T-cell (primary cell): ENCODE measurements around the gene TYK2. TPM values are rescaled to one million over a fixed set of nuclear protein-coding genes. Genes with fewer than 3 reads are reported as not detected.

Experiments used
- ATAC-seq, 4 experiments: fragments of 200-7000 bp in 3 of 4; fragments of 150-1000 bp in 1 of 4; cut with Tn5 transposase; replicated peaks in 1 of 4; 1 replicate in 3 of 4; 2 replicates in 1 of 4; pipeline ENCODE4 v1.10.0; 2021; ENCODE audit warnings: moderate library complexity in 3 of 4, mild to moderate bottlenecking in 2 of 4, moderate number of reproducible peaks in 1 of 4
- CTCF ChIA-PET, 2 donors: fragments of 300-600 bp; sonication (Branson Sonifier 250); formaldehyde crosslinking; loops; one replicate each; lab custom pipeline; 2022; ENCODE audit warnings: antibody characterized with exemption in 2 of 2; lab: Charles Lee
- POLR2A ChIA-PET, 2 donors: fragments of 300-600 bp; sonication (Branson Sonifier 250); formaldehyde crosslinking; loops; one replicate each; lab custom pipeline; 2022; ENCODE audit warnings: antibody characterized with exemption in 2 of 2; lab: Charles Lee
- DNase-seq, 35 experiments: peaks; one replicate each; pipeline versions ENCODE4 v3.0.0 to v3.0.0-alpha.2; 2013 to 2023
- H3K27ac ChIP-seq: one replicate; pipeline ENCODE4 v1.5.1; 2013; ENCODE audit warnings: low read length
- H3K27me3 ChIP-seq, 2 experiments: replicated peaks in 1 of 2; 1 replicate in 1 of 2; 2 replicates in 1 of 2; pipeline versions ENCODE4 v1.6.1 to v1.7.0; 2013; ENCODE audit warnings: low read length in 1 of 2, mixed read lengths in 1 of 2; ENCODE audit not compliant: control insufficient read depth in 2 of 2, insufficient read depth in 2 of 2; ENCODE audit errors: extremely low read depth in 1 of 2
- H3K36me3 ChIP-seq, 2 donors: 1 replicate in 1 of 2; 2 replicates in 1 of 2; pipeline versions ENCODE4 v1.6.1 to v1.7.0; 2013; ENCODE audit warnings: low read length in 1 of 2; ENCODE audit not compliant: control insufficient read depth in 2 of 2, insufficient read depth in 1 of 2; ENCODE audit errors: extremely low read depth in 1 of 2
- H3K4me1 ChIP-seq, 2 experiments: 1 replicate in 1 of 2; 2 replicates in 1 of 2; pipeline versions ENCODE4 v1.6.1 to v1.7.0; 2013; ENCODE audit warnings: low read length in 2 of 2, mixed read lengths in 1 of 2; ENCODE audit not compliant: insufficient read depth in 2 of 2, control insufficient read depth in 1 of 2; ENCODE audit errors: extremely low read depth in 1 of 2
- H3K4me3 ChIP-seq, 2 donors: 1 replicate in 1 of 2; 2 replicates in 1 of 2; pipeline versions ENCODE4 v1.5.1 to v1.7.0; 2013; ENCODE audit warnings: mild to moderate bottlenecking in 2 of 2, low read length in 1 of 2, moderate library complexity in 1 of 2; ENCODE audit not compliant: control insufficient read depth in 1 of 2; ENCODE audit errors: extremely low read depth in 1 of 2
- H3K9me3 ChIP-seq: 2 replicates; pipeline ENCODE4 v1.7.0; 2013
- H3K27ac Mint-ChIP-seq, 2 donors: one replicate each; pipeline ENCODE4 v1.8.0; 2020 to 2021; ENCODE audit warnings: mild to moderate bottlenecking in 2 of 2, mixed read lengths in 2 of 2
- H3K27me3 Mint-ChIP-seq, 2 donors: one replicate each; pipeline ENCODE4 v1.8.0; 2021 to 2022; ENCODE audit warnings: mixed read lengths in 2 of 2
- H3K36me3 Mint-ChIP-seq: one replicate; pipeline ENCODE4 v1.8.0; 2021; ENCODE audit warnings: mixed read lengths
- H3K4me1 Mint-ChIP-seq, 3 donors: one replicate each; pipeline ENCODE4 v1.8.0; 2020 to 2022; ENCODE audit warnings: mixed read lengths in 3 of 3, mild to moderate bottlenecking in 1 of 3
- H3K4me3 Mint-ChIP-seq, 3 donors: one replicate each; pipeline ENCODE4 v1.8.0; 2020 to 2022; ENCODE audit warnings: mild to moderate bottlenecking in 3 of 3, mixed read lengths in 3 of 3, moderate library complexity in 3 of 3
- H3K9me3 Mint-ChIP-seq, 3 donors: one replicate each; pipeline ENCODE4 v1.8.0; 2020 to 2022; ENCODE audit warnings: mixed read lengths in 3 of 3
- WGBS: methylation state at CpG from one replicate; pipeline ENCODE4 v1.1.5; 2013; ENCODE audit warnings: missing lambda C conversion rate; ENCODE audit not compliant: insufficient coverage; 5-methylcytosine and 5-hydroxymethylcytosine counted together
- total RNA-seq, 35 experiments: library from RNA in 6 of 35; stranded (reverse) in 6 of 35; fragments of 120-200 nt in 1 of 35; gene quantifications; one replicate each; pipeline versions ENCODE4 v1.2.1 to v1.2.4 and lab custom pipeline; 2013 to 2026

TYK2 gene
- total RNA-seq, 5 donors from 2014 or later (not counting 1 experiment from before 2014, with no cell fraction given): 277 to 346 (median 323) TPM

DNA sequence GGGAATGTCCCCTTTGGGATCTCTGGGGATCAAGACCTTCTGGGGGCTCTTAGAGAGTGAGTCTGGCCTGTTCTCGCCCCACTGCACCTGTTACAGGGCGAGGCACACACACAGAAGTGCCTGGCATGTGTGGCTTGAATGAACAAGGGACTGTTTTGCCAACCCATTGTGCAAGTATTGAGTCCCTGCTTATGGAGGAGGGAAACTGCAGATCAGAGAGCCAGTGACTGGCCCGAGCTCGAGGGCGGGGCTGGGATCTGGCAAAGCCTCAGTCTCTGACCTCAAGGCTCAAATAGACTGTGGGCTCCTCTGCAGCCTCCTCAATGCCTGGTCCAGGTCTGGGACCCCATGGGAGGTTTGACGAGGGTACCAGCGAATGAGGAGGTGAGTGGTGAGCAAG, 52.6 kb downstream of the TYK2 start:
- peaks cover 10 to 17% (median 14%) of the 10 kb centered on the region in 3 donors for H3K4me1 Mint-ChIP-seq
- H3K4me3 ChIP-seq: no peak overlapping the region
- H3K27me3 ChIP-seq: no peaks in the 10 kb centered on the region
- no peak overlapping the region for H3K4me3 Mint-ChIP-seq
- no peaks in the 10 kb centered on the region for H3K9me3 Mint-ChIP-seq
- ChIA-PET POLR2A (no interaction called here), CTCF (no interaction called here)
- no peak overlapping the region for H3K27ac ChIP-seq
- WGBS: 100% methylated on average over 4 of the region's 7 CpGs
- no peak overlapping the region for H3K27ac Mint-ChIP-seq
- no peak for ATAC-seq
- peaks cover 9% of the 10 kb centered on the region for H3K36me3 Mint-ChIP-seq
- no peaks in the 10 kb centered on the region for H3K9me3 ChIP-seq
- H3K27me3 Mint-ChIP-seq: no peaks in the 10 kb centered on the region
- no peak for DNase-seq
- H3K4me1 ChIP-seq: peaks cover 7 to 18% of the 10 kb centered on the region in 2 experiments
- H3K36me3 ChIP-seq: peaks cover 34 to 71% of the 10 kb centered on the region in 2 donors

DNA sequence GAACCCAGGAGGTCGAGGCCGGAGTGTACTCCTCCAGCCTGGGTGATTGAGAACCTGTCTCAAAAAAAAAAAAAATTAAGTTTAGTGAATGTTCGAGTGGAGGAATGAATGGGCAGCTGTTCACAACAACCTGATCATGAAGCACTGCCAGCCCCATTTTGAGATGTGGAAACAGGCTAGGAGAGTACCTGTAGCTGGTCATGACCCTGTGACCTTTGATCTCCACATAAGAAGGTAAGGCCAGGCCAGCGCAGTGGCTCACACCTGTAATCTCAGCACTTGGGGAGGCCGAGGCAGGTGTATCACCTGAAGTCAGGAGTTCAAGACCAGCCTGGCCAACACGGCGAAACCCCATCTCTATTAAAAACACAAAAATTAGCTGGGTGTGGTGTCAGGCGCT, 54.6 kb downstream of the TYK2 start:
- peaks cover 0 to 2% of the 10 kb centered on the region in 2 experiments for H3K4me1 ChIP-seq
- H3K36me3 ChIP-seq: peaks cover 45 to 91% of the 10 kb centered on the region in 2 donors
- Mint-ChIP-seq H3K9me3 (no peaks in the 10 kb centered on the region), H3K4me1 (peaks cover 0 to 5% (median 2%) of the 10 kb centered on the region in 3 donors), H3K36me3 (peaks cover 18% of the 10 kb centered on the region), H3K4me3 (no peak overlapping the region), H3K27me3 (no peaks in the 10 kb centered on the region), H3K27ac (no peak overlapping the region)
- no peak for DNase-seq
- no peaks in the 10 kb centered on the region for H3K9me3 ChIP-seq
- CTCF ChIA-PET: no interaction called here
- H3K4me3 ChIP-seq: no peak overlapping the region
- WGBS: 96% methylated on average over 4 of the region's 8 CpGs
- POLR2A ChIA-PET: no interaction called here
- H3K27me3 ChIP-seq: no peaks in the 10 kb centered on the region
- no peak overlapping the region for H3K27ac ChIP-seq
- ATAC-seq: no peak

DNA sequence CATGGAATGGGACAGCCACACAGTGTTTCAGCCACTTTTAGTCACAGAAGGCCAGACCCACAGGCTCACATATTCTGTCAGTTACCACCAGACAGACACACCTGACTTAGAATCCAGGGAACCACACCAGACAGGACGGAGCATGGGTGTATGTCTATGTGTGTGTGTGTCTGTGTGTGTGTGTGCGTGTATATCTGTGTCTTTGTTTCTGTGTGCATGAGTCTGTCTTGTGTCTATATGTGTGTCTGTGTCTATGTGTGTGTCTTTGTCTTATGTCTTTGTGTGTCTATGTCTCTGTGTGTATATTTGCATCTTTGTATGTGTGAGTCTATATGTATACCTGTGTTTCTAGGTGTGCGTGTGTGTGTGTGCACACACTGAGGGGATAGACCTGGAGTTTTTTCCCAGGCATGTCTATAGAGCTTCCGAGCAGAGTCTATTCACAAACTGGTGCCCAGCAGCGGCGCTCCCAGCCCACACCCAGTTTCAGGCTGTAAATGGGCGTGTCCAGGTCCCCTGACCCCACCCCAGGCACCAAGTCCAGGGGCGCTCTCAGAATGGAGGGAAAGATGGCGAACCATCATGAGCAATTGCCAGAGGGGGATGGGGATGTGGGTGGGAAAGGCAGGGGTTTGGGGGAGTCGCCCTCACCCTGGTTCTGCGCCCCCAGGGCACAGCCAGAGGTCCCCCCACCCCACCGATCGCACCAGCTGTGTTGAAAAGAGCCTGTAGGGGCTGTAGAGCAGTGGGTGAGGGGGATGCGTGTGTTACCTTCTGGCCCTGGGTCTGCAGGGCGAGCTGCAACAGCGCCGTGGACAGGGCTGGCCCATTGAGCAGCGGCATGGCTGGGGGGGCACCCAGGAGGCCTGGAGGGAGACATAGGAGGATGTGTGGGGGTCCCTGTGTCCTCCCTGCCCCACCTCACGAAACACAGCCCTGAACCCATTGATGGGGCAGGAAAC, 58.2 kb downstream of the TYK2 start:
- H3K4me3 ChIP-seq: no peak overlapping the region
- no peak overlapping the region for H3K27ac Mint-ChIP-seq
- no peaks in the 10 kb centered on the region for H3K4me1 Mint-ChIP-seq
- no peaks in the 10 kb centered on the region for H3K27me3 ChIP-seq
- no peaks in the 10 kb centered on the region for H3K9me3 ChIP-seq
- H3K36me3 ChIP-seq: peaks cover 40 to 83% of the 10 kb centered on the region in 2 donors
- no peak overlapping the region for H3K27ac ChIP-seq
- no peaks in the 10 kb centered on the region for H3K9me3 Mint-ChIP-seq
- WGBS: 97% methylated on average over 12 of the region's 19 CpGs
- H3K36me3 Mint-ChIP-seq: peaks cover 22% of the 10 kb centered on the region
- ATAC-seq (no peak), DNase-seq (no peak)
- ChIA-PET POLR2A (no interaction called here), CTCF (interaction anchor here in 1 of 2 donors (0.8 kb wide), 1 partner anchor 15 kb away, joined by 3 read pairs; no protein-coding TSS in a partner anchor)
- H3K4me1 ChIP-seq: no peaks in the 10 kb centered on the region
- H3K4me3 Mint-ChIP-seq: no peak overlapping the region
- H3K27me3 Mint-ChIP-seq: no peaks in the 10 kb centered on the region

DNA sequence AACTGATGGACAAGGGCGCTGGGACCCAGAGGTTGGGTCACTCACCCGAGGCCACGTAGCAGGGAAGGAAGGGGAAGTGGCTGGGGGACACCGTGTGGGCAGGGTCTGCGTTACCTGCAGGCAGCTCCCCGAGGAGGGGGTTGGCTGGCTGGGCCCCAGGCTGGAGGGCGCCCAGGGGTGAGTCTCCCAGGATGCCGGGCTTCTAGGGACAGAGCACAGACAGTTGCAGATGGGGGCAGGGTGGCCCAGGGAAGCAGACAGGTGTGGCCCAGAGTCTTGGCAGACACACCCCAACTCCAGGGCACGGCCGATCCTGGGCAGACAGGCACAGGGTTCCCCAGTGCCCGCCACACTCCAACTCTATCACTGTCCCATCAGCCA, 59.0 kb downstream of the TYK2 start:
- Histone ChIP-seq H3K36me3 (peaks cover 39 to 82% of the 10 kb centered on the region in 2 donors), H3K27ac (no peak overlapping the region), H3K9me3 (no peaks in the 10 kb centered on the region), H3K4me3 (no peak overlapping the region), H3K27me3 (no peaks in the 10 kb centered on the region), H3K4me1 (peaks cover 0 to 2% of the 10 kb centered on the region in 2 experiments)
- 98% methylated on average over 9 of the region's 11 CpGs for WGBS
- Mint-ChIP-seq H3K4me1 (peaks cover 0 to 1% (median 0%) of the 10 kb centered on the region in 3 donors), H3K9me3 (no peaks in the 10 kb centered on the region), H3K36me3 (peaks cover 22% of the 10 kb centered on the region), H3K27me3 (no peaks in the 10 kb centered on the region), H3K27ac (no peak overlapping the region), H3K4me3 (no peak overlapping the region)
- ATAC-seq (no peak), DNase-seq (no peak)
- CTCF ChIA-PET: interaction anchor here in 1 of 2 donors (0.8 kb wide), 1 partner anchor 14 kb away, joined by 3 read pairs; no protein-coding TSS in a partner anchor
- POLR2A ChIA-PET: no interaction called here

DNA sequence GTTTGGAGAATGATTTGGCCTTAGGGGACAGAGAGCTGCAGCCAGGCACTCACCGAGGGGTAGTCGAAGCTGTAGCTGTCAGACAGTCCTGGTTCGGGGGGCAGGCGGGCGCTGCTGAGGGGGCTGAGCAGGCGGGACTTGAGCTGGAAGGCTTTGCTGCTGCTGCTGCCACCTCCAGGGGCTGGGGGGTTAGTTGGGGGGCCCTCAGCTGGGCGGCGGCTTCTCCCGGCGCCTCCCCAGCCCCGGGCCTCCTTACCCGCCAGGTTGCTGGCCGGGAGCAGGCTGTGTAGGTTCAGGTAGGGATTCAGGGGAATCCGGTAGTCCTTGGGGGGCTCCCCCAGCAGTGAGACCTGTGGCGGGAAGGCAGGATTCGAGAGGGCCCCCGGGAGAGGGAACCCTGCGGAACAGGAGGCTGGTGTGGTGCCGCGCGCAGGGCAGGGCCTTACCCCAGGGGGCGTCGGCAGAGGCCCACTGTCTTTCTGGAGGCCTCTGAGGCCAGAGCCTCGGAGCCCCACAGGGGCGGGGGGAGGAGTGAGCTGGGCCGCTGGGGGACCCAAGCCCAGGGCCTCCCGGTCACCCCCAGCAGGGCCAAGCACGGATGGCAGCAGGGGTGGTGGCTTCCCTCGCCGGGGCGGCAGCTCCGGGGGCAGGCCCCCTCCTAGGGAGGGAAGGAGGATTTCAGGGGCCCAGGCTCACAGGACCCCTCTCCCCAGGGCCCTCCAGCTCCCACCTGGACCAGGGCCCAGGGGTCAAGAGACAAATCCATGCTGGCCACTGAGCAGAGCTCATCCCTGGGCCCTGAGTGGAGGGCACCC, 59.6 kb downstream of the TYK2 start:
- H3K36me3 ChIP-seq: peaks cover 36 to 76% of the 10 kb centered on the region in 2 donors
- ChIA-PET CTCF (interaction anchor here in 1 of 2 donors (0.8 kb wide), 1 partner anchor 14 kb away, joined by 3 read pairs; no protein-coding TSS in a partner anchor), POLR2A (no interaction called here)
- H3K27me3 Mint-ChIP-seq: no peaks in the 10 kb centered on the region
- H3K4me3 Mint-ChIP-seq: no peak overlapping the region
- no peaks in the 10 kb centered on the region for H3K9me3 ChIP-seq
- DNase-seq: no peak
- H3K27ac Mint-ChIP-seq: no peak overlapping the region
- H3K4me1 ChIP-seq: peaks cover 0 to 8% of the 10 kb centered on the region in 2 experiments
- WGBS: 98% methylated on average over 16 of the region's 32 CpGs
- no peaks in the 10 kb centered on the region for H3K9me3 Mint-ChIP-seq
- no peak for ATAC-seq
- H3K4me3 ChIP-seq: no peak overlapping the region
- H3K27me3 ChIP-seq: no peaks in the 10 kb centered on the region
- H3K27ac ChIP-seq: no peak overlapping the region
- H3K4me1 Mint-ChIP-seq: peaks cover 5 to 7% (median 5%) of the 10 kb centered on the region in 3 donors
- H3K36me3 Mint-ChIP-seq: peaks cover 24% of the 10 kb centered on the region
